Measurements from ENCODE around the gene IQCE.

IQCE gene

DNA sequence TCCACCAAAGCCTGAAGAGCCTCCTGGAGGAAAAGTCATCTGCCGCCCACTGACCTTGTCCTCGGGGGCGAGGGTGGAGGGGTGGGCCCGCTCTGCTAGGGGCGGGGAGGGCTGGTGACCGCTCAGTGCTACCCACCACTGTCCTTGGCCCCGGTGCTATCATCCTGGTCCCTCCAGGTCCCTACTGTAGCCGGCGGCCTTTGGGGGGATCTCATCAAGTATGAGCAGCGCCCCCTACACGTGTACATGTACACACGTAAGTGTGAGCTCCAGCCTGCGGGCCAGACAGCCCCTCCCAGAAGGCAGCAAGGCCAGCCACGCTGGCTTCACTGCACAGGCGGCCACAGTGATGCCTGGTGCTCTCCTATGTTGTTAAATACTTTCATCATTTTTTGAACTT, 92.6 kb downstream of the IQCE start:
- DNase-seq: no peak

DNA sequence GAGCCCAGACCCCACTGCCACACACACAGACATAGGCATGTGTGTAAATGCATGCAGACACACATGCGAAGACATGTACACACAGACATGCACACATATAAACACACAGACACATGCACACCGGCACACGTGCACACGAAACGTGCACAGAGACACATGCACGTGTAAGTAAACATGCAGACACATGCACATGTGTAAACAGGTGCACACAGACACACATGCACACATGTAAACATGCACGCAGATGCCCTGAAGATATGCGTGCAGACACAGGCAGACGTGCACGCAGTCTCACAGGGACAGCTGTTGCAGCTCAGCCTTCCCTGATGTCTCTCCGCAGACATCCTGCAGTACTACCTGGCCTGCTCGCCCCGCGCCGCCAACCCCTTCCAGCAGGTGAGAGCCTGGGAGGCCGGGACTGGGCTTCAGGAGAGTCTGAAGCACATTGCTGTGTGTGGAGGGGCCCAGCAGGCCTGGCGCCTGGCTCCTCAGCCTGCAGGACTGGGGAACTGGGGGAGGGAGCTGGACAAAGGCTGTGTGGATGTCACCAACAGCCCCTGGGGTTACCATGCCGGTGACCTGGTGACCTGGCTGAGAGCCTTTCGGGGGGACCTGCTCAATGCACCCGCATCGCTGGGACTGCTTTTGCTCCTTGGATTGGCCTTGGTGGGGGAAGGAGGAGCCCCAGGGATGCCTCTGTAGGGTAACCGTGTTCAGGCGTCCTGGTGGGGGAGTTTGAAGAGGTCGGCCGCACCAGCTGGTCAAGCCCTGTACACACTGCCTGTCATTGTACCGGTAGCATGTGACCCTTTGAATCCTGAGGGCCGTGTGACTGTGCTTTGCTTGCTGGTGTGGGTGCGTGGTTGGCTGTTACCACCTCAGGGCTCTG, 93.3 kb downstream of the IQCE start:
- DNase-seq: no peak

DNA sequence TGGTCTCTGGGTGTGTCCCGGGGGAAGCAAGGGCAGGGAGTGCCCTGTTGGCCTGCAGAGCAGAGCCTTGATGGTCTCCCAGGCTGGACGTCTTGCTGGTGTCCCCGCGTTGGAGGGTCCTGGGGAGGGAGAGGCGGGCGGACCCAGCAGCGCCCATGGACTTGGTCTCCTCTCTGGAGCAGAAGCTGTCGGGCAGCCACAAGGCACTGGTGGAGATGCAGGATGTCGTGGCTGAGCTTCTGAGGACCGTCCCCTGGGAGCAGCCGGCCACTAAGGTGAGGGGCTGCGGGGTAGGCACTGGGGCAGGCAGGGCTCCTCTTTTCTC, 93.9 kb downstream of the IQCE start:
- no peak for DNase-seq

DNA sequence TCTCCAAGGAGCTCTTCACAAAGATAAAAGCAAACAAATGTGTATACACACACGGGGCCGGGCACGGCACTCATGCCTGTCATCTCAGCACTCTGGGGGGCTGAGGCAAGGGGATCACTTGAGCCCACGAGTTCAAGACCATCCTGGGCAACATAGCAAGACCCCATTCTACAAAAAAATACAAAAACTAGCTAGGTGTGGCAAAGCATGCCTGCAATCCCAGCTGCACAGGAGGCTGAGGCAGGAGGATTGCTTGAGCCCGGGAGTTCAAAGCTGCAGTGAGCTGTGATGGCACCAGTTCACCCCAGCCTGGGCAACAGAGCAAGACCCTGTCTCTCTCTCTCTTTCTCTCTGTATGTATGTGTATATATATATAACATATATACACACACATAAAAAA, 95.3 kb downstream of the IQCE start:
- no peak for DNase-seq

DNA sequence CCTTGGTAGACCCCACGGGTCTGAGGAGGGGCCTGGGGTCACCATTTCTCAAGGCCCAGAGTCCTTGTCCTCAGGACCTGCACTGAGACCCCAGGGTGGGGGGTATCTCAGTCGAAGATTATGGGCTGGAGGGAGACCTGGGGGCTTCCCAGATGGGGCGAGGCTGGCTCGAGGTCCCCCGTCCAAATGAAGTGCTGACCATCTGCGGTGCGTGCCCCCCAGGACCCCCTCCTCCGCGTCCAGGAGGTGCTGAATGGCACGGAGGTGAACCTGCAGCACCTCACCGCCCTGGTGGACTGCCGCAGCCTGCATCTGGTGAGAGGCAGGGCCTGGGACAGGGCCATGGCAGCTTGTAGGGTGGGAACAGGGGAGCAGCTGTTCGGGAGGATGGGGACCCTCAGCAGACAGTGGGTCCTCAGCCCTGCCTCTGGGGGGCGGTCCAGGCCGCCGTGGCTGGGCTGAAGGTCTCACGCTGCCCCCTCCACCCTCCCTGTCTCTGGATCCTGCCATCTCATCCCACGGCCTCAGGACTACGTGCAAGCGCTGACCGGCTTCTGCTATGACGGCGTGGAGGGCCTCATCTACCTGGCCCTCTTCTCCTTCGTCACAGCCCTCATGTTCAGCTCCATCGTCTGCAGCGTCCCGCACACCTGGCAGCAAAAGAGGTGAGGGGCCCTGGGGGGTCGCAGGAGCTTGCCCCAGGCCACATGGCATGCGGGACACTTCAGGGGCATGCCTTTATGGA, 97.3 kb downstream of the IQCE start:
- no peak for DNase-seq

DNA sequence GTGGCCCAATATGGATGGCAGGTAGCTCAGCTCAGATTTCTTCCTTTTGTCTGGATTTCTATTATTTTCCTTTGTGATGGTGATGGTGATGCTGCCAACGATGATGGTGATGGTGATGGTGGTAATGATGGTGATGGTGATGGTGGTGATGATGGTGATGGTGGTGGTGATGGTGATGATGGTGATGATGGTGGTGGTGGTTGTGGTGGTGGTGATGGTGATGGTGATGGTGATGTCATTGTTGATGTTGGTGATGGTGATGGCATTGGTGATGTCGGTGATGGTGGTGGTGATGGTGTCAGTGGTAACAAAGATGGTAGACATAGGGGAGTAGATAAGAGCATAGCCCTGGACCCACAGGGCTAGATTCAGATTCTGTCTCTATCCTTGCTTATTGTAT, 98.4 kb downstream of the IQCE start:
- DNase-seq: no peak

DNA sequence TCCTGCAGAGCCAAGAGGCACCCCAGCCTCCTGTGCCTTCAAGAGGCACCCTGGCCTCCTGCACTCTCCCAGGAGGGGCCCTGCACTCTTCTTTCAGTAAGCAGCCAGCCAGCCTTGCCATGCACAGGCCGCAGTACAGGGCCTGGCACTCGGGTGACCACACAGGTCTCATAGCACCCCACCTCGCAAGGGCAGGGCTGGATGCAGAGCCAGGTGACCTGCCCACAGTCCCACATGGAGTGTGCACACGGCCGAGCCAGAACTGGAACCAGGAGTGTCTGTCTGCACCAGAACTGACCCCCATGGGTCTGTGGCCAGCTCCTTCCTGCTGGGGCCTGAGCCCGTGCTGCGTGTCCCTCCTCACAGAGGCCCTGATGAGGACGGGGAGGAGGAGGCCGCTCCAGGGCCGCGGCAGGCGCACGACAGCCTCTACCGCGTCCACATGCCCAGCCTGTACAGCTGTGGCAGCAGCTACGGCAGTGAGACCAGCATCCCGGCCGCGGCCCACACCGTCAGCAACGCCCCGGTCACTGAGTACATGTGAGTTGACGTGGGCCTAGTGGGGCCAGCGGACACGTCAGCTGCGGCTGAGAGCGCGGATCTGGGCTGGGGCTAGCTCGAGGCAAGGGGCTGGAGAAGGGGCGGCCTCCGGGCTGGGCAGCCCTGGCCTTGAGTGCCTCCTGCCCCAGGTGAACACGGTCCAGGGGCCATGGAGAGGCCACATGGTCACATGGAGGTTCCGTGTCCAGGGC, 99.3 kb downstream of the IQCE start:
- DNase-seq: no peak

DNA sequence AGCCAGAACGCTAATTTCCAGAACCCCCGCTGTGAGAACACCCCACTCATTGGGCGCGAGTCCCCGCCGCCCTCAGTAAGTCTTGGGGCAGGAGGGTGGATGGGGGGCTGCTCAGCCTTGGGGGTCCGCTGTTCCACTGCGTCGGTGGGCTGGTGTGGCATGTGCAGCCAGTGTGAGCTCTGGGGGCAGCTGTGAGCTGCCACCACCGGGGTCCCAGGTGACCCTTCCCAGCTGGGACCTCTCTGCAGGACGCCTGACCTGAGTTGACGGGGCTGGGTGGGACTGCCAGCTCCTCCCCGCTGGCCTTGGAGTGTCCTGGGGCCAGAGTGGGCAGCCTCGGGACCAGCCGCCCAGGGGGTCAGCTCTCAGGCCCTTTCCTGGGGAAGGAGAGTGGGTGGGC, 100.2 kb downstream of the IQCE start:
- no peak for DNase-seq

DNA sequence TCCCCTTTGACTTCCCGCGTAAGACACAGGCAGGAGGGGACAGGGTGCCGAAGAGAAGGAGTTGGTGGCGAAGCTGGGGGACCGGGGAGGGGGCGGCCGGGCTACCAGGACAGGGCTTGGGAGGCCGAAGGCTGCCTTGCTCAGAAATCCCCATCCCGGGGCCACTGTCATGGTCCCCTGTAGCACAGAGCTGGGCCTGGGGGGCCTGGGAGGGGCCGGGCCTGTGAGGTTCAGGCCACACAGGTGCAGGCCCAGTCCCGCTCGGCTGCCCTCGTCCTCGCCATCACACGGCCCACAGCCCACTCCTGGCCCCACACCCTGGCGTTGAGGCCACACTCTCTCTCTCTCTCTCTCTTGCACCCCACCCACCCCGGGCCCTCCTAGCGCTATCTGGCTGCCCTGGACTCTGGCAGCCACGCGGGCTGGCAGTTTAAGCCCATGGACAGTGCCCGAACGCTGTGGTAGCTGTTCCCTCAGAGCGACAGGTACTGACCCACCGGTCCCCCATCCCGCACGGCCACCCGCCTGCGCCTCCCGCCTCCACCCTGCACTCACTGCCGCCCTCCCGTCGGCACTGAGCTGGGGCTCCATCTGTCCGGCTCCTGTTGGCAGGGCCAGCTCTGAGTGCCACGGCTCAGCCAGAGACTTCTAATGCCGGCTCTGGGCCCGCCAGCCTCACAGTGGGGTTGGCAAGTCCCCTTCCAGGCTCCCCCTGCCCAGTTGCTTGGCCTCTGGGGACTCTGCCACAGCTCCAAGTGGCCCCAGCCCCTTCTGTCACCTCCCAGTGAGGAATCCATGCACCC, 101.0 kb downstream of the IQCE start:
- DNase-seq: no peak

DNA sequence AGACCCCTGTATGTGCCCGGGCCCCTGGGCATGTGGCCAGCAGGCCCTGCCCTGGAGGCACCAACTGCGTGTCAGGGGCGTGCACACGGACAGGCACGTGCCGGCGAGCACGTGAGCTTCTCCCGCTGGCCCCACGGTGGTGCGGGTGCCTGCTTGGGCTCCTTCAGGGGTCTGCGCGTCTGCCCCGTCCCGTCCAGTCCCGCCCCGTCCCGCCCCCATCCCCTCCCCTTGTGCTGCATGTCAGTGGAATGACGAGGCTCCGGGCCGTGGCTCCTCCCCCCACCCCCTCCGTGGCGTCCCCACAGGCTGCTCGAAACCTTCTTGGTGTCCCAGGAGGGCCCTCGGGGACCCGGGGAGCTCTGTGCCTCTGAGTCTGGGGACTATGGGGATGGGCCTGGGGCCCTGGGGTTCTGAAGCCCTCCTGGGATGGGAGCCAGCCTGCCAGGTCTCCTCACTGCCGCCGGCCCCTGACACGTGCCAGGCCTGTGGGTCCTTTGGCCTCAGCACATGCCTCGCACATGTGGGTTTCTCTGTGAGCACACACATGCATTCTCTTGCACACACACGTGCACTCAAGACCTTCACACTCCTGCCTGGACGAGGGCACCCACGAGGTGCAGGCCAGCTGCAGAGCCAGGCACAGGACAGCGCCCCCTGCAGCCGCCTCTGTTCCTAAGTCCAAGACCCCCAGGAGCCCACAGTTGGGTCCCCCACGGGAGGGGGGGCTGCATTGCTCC, 101.7 kb downstream of the IQCE start:
- DNase-seq: no peak

DNA sequence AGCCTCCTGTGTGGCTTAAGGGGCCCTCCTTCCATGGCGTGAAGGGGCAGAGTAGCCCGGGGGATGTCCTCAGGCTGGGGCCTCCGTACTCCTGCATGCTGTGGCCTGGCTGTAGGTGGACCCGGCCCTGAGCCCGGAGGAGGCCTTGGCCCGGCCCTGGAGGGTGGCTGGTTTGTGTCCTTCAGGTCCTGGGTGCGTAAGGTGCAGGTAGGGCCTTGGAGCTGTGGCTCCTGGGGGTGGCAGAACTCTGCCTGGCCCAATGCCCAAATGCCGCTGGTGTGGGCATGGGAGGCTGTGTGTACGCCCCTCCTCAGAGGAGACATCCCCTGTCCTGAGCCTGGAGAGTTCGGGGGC, 102.3 kb downstream of the IQCE start:
- DNase-seq: no peak

DNA sequence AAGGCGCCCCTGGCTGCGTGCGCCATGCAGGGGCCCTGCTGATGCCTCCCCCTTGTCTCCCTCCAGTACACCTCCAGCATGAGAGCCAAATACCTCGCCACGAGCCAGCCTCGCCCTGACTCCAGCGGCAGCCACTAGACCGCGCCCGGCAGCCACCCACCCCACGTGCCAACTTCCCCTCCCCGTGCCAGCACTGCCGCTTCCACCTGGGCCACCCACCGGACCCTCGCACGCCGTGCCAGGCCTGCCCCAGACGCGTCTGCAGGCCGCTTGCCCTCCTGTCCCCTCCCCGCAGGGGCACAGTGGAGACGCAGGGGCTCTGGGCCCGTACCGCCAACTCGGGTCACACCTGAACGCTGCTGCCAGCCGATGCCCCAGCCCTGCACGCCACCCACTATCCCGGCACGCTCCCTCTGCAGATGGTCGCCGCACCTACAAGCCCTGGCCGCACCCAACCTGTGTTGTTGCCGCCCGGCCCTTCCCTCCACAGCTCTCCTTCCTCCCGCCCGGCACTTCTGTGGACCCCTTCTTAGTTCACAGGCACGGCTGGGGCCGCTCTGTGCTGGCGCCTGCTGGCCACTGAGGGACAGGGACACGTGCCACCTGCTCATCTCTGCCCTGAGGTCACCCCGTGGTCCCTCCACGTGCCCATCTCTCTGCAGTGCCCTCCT, 103.0 kb downstream of the IQCE start:
- no peak for DNase-seq

DNA sequence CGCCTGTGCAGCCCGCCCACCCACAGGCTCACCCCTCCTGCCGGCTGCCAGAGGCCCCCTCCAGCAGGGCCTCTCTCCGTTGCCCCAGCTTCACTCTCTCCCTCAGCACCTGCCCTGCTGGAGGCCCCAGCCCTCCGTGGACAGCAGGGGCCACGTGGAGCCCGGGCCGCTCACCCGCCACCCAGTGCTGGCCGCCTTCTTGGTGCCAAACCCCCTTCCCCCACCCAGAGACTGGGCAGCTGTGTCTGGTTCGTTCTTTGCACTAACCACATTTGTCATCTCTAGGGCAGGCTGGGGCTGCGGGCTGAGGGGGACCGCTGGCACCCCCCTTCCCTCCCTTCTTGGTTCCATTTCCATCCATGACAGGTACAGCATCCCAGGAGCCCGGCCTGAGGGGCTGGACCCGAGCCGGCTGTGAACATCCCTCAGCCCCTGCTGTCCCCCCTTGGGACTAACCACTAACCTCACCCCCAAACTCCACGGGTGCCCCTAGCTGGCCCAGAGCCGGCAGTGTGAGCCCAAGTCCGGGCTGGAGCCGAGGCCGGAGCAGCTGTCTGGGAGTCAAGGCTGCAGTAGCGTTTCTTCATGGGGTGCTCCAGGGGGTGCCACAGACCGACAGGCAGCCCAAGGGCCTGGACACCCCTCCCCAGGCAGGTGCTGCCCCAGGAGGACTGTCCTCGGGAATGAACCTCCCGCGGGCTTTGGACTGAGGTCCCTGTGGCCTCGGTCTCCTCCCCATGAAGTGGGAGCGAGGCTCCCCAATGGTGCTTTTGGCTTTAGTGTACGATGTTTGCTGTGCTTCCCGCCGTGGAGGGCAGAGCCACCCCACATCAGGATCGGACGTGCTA, 103.7 kb downstream of the IQCE start:
- no peak for DNase-seq

DNA sequence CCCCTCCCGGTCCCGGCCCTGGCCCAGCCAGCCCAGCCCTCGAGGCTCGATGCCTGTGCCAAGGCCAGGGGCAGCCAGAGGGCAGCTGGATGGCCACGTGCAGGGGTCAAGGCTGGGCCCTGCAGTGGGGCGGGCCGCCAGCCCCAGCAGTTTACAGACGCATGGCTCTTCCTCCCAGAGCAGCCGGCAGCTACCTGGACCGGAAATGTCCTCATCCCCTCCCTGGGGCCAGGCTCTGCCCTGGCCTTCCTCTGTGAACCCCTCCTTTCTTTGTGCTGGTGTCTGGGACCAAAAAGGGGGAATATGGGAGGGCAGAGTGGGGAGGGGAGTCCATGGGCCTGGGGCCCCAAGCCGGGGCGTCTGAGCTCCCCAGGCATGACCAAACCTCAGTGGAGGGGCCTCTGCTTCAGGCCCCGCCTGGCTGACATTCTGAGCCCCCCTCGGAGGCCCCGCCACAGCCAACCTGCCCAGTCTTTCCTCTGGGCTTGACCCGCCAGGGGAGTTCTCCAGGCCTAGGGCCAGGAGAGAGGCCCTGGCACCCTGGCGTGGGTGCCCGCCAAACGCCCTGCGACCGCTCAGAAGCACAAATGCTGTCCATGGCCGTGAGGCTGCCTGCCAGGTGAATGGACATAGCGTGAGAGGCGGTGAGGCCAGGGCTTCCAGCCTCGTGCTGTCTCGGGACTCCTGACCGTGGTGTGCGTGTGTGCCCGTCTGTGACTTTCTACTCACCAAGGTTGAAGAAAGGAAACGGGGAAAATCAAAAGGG, 104.5 kb downstream of the IQCE start:
- no peak for DNase-seq

DNA sequence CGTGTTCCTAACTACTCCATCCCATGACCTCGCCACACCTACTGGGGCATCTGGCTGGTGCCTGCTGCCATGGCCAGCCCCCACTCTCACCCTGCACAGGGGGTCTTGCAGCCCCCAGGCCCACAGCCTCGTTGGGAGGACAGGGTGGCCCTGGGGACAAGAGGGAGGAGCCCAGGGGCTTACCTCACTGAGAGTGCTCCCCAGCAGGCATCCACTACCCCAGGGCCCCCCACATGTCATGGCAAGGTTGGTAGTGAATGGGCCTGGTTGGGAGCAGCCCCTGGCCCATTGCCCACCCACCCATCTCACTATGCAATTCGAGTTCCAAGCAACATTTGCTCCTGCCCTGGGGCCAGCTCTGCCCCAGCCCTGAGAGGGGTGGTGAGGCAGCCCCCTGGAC, 105.2 kb downstream of the IQCE start:
- no peak for DNase-seq
